Measurements from ENCODE around the gene MRPL20.

DNA sequence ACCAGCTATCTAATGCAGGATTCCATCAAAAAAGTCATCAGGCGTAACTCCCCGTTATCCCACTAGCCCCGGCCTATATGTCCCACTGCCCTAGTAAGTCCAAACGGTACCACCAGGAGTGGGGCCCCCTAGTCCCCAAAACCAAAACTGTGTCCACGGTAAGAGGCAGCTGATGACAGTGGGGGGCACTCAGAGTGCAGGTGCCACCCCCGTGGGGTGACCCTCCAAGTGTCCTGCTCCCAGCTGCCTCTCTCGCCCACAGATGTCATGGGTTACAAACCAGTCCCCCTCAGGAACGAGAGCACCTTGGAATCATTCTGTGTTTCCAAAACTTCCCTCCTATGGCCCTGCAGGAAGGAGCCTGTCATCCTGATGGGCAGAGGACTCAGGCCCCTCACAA is 21.2 kb downstream of the MRPL20 start:
- TF ChIP-seq, protein P1, sequence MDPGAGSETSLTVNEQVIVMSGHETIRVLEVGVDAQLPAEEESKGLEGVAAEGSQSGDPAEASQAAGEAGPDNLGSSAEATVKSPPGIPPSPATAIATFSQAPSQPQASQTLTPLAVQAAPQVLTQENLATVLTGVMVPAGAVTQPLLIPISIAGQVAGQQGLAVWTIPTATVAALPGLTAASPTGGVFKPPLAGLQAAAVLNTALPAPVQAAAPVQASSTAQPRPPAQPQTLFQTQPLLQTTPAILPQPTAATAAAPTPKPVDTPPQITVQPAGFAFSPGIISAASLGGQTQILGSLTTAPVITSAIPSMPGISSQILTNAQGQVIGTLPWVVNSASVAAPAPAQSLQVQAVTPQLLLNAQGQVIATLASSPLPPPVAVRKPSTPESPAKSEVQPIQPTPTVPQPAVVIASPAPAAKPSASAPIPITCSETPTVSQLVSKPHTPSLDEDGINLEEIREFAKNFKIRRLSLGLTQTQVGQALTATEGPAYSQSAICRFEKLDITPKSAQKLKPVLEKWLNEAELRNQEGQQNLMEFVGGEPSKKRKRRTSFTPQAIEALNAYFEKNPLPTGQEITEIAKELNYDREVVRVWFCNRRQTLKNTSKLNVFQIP (CRISPR knock-in tag; IDR thresholded peaks at IDR 0.05; ENCODE audit: borderline replicate concordance, low read depth), result no peak
- no peak for TF ChIP-seq RARB (CRISPR knock-in tag; IDR thresholded peaks at IDR 0.05)
- TF ChIP-seq, protein P2, sequence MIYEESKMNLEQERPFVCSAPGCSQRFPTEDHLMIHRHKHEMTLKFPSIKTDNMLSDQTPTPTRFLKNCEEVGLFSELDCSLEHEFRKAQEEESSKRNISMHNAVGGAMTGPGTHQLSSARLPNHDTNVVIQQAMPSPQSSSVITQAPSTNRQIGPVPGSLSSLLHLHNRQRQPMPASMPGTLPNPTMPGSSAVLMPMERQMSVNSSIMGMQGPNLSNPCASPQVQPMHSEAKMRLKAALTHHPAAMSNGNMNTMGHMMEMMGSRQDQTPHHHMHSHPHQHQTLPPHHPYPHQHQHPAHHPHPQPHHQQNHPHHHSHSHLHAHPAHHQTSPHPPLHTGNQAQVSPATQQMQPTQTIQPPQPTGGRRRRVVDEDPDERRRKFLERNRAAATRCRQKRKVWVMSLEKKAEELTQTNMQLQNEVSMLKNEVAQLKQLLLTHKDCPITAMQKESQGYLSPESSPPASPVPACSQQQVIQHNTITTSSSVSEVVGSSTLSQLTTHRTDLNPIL (CRISPR knock-in tag; IDR thresholded peaks at IDR 0.05; ENCODE audit: low read depth), result no peak
- TF ChIP-seq, protein P3, sequence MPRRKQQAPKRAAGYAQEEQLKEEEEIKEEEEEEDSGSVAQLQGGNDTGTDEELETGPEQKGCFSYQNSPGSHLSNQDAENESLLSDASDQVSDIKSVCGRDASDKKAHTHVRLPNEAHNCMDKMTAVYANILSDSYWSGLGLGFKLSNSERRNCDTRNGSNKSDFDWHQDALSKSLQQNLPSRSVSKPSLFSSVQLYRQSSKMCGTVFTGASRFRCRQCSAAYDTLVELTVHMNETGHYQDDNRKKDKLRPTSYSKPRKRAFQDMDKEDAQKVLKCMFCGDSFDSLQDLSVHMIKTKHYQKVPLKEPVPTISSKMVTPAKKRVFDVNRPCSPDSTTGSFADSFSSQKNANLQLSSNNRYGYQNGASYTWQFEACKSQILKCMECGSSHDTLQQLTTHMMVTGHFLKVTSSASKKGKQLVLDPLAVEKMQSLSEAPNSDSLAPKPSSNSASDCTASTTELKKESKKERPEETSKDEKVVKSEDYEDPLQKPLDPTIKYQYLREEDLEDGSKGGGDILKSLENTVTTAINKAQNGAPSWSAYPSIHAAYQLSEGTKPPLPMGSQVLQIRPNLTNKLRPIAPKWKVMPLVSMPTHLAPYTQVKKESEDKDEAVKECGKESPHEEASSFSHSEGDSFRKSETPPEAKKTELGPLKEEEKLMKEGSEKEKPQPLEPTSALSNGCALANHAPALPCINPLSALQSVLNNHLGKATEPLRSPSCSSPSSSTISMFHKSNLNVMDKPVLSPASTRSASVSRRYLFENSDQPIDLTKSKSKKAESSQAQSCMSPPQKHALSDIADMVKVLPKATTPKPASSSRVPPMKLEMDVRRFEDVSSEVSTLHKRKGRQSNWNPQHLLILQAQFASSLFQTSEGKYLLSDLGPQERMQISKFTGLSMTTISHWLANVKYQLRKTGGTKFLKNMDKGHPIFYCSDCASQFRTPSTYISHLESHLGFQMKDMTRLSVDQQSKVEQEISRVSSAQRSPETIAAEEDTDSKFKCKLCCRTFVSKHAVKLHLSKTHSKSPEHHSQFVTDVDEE (CRISPR knock-in tag; IDR thresholded peaks at IDR 0.05), result no peak
- no peak for TF ChIP-seq ZNF8 (CRISPR knock-in tag; IDR thresholded peaks at IDR 0.05)
- TF ChIP-seq, protein P4, sequence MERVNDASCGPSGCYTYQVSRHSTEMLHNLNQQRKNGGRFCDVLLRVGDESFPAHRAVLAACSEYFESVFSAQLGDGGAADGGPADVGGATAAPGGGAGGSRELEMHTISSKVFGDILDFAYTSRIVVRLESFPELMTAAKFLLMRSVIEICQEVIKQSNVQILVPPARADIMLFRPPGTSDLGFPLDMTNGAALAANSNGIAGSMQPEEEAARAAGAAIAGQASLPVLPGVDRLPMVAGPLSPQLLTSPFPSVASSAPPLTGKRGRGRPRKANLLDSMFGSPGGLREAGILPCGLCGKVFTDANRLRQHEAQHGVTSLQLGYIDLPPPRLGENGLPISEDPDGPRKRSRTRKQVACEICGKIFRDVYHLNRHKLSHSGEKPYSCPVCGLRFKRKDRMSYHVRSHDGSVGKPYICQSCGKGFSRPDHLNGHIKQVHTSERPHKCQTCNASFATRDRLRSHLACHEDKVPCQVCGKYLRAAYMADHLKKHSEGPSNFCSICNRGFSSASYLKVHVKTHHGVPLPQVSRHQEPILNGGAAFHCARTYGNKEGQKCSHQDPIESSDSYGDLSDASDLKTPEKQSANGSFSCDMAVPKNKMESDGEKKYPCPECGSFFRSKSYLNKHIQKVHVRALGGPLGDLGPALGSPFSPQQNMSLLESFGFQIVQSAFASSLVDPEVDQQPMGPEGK (CRISPR knock-in tag; IDR thresholded peaks at IDR 0.05; ENCODE audit: borderline replicate concordance), result no peak
- TF ChIP-seq ARNTL (CRISPR knock-in tag; IDR thresholded peaks at IDR 0.05; ENCODE audit: borderline replicate concordance, low read depth), result no peak
- TF ChIP-seq ZFP30 (CRISPR knock-in tag; IDR thresholded peaks at IDR 0.05), result no peak

Measured in SK-N-SH treated with all-trans-retinoic acid at 6 μM for 48 hours (cell line).